Activated CD8-positive, alpha-beta T cell treated with anti-CD3 and anti-CD28 coated beads, Interleukin-2, amount 10 ng/mL, durations not matched to agents 7 days and 5 days (primary cell): ENCODE measurements around the gene SAT2. TPM values are rescaled to one million over a fixed set of nuclear protein-coding genes. Genes with fewer than 3 reads are reported as not detected.
A peak's percentile ranks its signal among the peaks of the same experiment; 100 is the strongest.
"Not testable (repeated sequence)": the region's sequence is repeated elsewhere in the genome, so short reads cannot be mapped to it uniquely, and the experiment has no call there.

Source experiments
- ATAC-seq: fragments of 150-1000 bp; cut with Tn5 transposase; one replicate; pipeline ENCODE4 v1.10.0; 2021; ENCODE audit warnings: moderate library complexity
- CTCF ChIA-PET: fragments of 350-600 bp; sonication (Branson Sonifier 250); formaldehyde crosslinking; loops from one replicate; lab custom pipeline; 2021; ENCODE audit warnings: antibody characterized with exemption; lab: Charles Lee
- POLR2A ChIA-PET: fragments of 350-600 bp; sonication (Branson Sonifier 250); formaldehyde crosslinking; loops from one replicate; lab custom pipeline; 2021; ENCODE audit warnings: antibody characterized with exemption; lab: Charles Lee
- DNase-seq: peaks from one replicate; pipeline ENCODE4 v3.0.0-alpha.2; 2020
- H3K27ac Mint-ChIP-seq: one replicate; pipeline ENCODE4 v1.8.0; 2021; ENCODE audit warnings: mild to moderate bottlenecking, mixed read lengths
- H3K27me3 Mint-ChIP-seq: one replicate; pipeline ENCODE4 v1.8.0; 2021; ENCODE audit warnings: low read depth, mixed read lengths
- H3K36me3 Mint-ChIP-seq: one replicate; pipeline ENCODE4 v1.8.0; 2021; ENCODE audit warnings: low read depth, mixed read lengths
- H3K4me1 Mint-ChIP-seq: one replicate; pipeline ENCODE4 v1.8.0; 2021; ENCODE audit warnings: low read depth, mixed read lengths
- H3K4me3 Mint-ChIP-seq: one replicate; pipeline ENCODE4 v1.8.0; 2021; ENCODE audit warnings: mild to moderate bottlenecking, mixed read lengths
- H3K9me3 Mint-ChIP-seq: one replicate; pipeline ENCODE4 v1.8.0; 2022; ENCODE audit warnings: mixed read lengths; ENCODE audit not compliant: insufficient read depth
- total RNA-seq, 2 experiments: library from RNA; stranded (reverse); gene quantifications; one replicate each; pipeline ENCODE4 v1.2.3, GENCODE V29; 2021

SAT2 gene
- total RNA-seq, 2 experiments from 2014 or later, result 18.2 to 21.4 TPM

DNA sequence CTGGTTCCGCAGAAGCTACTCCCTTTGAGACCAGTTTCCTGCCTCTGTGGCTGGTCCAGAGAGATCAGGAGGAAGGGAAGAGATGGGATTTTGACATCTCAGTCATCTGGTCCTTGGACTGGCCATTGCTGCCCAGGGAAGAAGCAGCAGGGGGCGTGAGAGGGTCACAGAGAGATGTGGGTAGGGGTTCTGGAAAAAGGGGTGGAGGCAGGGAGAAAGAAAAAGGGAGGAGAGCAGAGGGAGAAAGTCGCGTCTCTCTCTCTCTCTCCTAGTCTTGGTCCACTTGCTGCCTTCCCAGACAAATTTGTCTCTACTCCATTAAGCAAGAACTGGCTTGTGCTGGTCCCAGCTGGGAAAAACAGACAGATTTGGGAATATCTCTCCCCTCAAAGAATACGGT is 6.8 kb upstream of the SAT2 start:
- peaks cover 2% of the 10 kb centered on the region for H3K4me1 Mint-ChIP-seq
- peaks cover 2% of the 10 kb centered on the region for H3K27me3 Mint-ChIP-seq
- H3K4me3 Mint-ChIP-seq, result no peak overlapping the region
- no peak for DNase-seq
- H3K27ac Mint-ChIP-seq, result no peak overlapping the region
- H3K36me3 Mint-ChIP-seq, result no peaks in the 10 kb centered on the region
- H3K9me3 Mint-ChIP-seq, result no peaks in the 10 kb centered on the region
- POLR2A ChIA-PET, result interaction anchor here (9.6 kb wide), 1 partner anchor 53 kb away, joined by 101 read pairs; the partner anchor contains the start of genes TP53 and WRAP53
- CTCF ChIA-PET, result interaction anchor here (7.5 kb wide), 1 partner anchor 53 kb away, joined by 129 read pairs; the partner anchor contains the start of genes TP53 and WRAP53
- no peak for ATAC-seq

DNA sequence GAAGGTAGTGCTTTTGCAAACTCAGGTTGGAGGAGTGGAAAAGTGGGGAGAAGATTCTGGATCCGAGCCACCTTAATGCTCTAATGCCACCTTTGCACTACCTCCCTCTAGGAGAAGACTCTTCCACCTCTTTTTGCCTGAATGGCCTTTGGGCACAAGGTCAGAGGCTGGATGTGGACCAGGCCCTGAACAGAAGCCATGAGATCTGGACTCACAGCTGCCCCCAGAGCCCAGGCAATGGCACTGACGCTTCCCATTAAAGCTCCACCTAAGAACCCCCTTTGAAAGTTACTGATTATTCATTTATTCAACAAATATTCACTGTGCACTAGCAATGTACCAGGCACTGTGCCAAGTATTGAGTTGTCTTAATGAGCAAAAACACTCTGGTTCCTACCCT is 5.5 kb upstream of the SAT2 start:
- Mint-ChIP-seq H3K9me3 (no peaks in the 10 kb centered on the region), H3K4me1 (peaks cover 2% of the 10 kb centered on the region), H3K36me3 (no peaks in the 10 kb centered on the region), H3K4me3 (no peak overlapping the region), H3K27ac (no peak overlapping the region), H3K27me3 (no peaks in the 10 kb centered on the region)
- ChIA-PET CTCF (interaction anchor here (0.6 to 7.5 kb wide), 13 partner anchors 9 to 81 kb away, joined by 3 to 129 read pairs (median 3); partner anchors contain the start of genes ATP1B2, TP53 and WRAP53), POLR2A (interaction anchor here (1.0 to 9.6 kb wide), 2 partner anchors 10 to 54 kb away, joined by 3 to 101 read pairs; partner anchors contain the start of genes TP53 and WRAP53)
- ATAC-seq (no peak), DNase-seq (no peak)

DNA sequence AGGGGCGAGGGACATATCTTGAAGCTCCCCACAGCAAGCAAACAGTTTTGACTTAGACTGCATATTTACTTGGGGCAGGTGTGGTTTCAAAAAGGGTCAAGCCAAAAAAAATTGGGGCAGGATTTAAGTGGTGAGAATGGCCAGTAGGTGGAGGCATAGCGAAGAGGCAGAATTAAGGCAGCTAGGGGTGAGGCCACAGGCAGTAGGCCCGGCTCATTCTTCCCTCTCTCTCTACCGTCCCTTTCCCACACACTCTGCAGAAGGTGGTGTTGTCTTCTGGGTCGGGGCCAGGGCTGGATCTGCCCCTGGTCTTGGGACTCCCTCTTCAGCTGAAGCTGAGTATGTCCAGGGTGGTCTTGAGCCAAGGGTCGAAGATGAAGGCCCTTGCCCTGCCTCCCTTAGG is 4.9 kb upstream of the SAT2 start:
- POLR2A ChIA-PET, result interaction anchor here (1.0 to 9.6 kb wide), 2 partner anchors 10 to 55 kb away, joined by 3 to 101 read pairs; partner anchors contain the start of genes TP53 and WRAP53
- no peaks in the 10 kb centered on the region for H3K27me3 Mint-ChIP-seq
- DNase-seq (peak; percentile 62), ATAC-seq (no peak)
- H3K36me3 Mint-ChIP-seq, result no peaks in the 10 kb centered on the region
- no peak overlapping the region for H3K27ac Mint-ChIP-seq
- no peak overlapping the region for H3K4me3 Mint-ChIP-seq
- H3K4me1 Mint-ChIP-seq, result peaks cover 4% of the 10 kb centered on the region
- CTCF ChIA-PET, result interaction anchor here (0.6 to 7.5 kb wide), 14 partner anchors 9 to 81 kb away, joined by 3 to 129 read pairs (median 3); partner anchors contain the start of genes ATP1B2, TP53 and WRAP53
- no peaks in the 10 kb centered on the region for H3K9me3 Mint-ChIP-seq

DNA sequence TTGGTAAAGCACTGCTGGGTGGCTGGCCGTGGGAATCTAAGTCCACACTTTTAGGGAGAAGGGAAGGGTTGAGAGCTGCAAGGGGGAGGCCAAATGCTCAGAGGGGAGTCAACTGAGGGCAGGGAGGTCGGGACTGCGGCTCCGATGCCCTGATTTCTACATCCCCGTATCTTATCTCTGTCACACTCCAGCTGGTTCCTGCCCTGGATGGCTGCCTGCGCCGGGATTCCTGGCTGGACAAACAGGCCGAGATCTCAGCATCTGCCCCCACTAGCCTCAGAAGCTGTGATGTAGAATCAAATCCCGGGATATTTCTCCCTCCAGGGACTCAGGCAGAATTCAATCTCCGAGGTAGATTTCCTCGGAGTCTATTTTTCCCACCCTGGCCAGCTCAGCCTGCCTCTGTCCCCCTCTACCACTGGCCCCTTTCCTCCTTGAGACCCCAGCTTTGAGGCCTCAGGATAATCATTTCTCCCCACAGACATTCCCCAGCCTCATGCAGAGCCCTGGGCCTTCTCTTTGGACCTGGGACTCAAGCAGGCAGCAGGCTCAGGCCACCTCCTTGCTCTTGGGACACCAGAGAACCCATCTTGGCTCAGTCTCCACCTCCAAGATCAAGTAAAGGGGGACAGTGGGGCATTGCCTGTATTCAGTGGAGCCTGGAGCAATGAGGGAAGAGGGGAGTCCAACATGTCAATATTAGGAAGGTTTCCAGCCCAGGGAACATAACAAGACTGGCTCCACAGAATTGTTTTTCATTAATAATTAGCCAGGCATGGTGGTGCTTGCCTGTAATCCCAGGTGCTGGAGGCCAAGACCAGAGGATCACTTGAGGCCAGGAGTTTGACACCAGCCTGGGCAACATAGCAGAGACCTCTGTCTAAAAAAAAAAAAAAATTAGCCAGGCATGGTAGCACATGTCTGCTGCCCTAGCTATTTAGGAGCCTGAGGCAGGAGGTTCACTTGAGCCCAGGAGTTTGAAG is 4.1 kb upstream of the SAT2 start:
- Mint-ChIP-seq H3K9me3 (no peaks in the 10 kb centered on the region), H3K4me1 (peaks cover 11% of the 10 kb centered on the region), H3K36me3 (no peaks in the 10 kb centered on the region), H3K27me3 (no peaks in the 10 kb centered on the region), H3K27ac (no peak overlapping the region), H3K4me3 (no peak overlapping the region)
- ChIA-PET POLR2A (interaction anchor here (9.6 kb wide), 1 partner anchor 55 kb away, joined by 101 read pairs; the partner anchor contains the start of genes TP53 and WRAP53), CTCF (interaction anchor here (0.8 to 7.5 kb wide), 14 partner anchors 10 to 585 kb away, joined by 3 to 129 read pairs (median 4); partner anchors contain the start of genes ATP1B2, FXR2, TP53 and WRAP53)
- ATAC-seq (no peak), DNase-seq (no peak)

DNA sequence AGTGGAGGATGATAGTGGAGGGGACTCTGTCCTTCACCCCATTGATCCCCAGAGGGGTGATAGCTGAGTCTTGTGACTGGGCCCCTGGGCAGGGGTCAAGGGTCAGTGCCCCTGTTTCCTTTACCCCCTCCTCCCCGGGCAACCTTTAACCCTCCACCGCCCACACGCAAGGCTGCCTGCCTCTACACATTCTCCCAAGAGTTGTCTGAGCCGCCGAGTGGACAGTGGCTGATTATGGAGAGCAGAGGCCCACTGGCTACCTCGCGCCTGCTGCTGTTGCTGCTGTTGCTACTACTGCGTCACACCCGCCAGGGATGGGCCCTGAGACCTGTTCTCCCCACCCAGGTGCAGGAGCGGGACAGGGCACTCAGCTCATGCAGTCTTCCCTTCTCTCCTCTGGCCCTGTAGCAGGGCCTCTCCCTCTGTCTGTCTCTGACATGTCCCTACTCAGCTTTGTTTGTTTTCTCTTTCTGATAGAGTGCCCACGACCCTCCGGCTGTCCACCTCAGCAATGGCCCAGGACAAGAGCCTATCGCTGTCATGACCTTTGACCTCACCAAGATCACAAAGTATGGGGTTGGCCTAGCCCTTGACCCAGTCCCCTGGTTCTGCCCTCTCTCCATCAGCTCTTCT is 2.4 kb upstream of the SAT2 start, which contains the start of gene SHBG:
SHBG (plus strand) TSS at position 197 of the 633 bp plus-strand sequence; CDS start at position 235, 38 bp downstream.
- H3K9me3 Mint-ChIP-seq, result no peaks in the 10 kb centered on the region
- ATAC-seq (no peak), DNase-seq (no peak)
- H3K4me3 Mint-ChIP-seq, result no peak within 1 kb of the TSS
- no peak within 1 kb of the TSS for H3K27ac Mint-ChIP-seq
- peaks cover 5% of the 10 kb centered on the region for H3K36me3 Mint-ChIP-seq
- ChIA-PET CTCF (interaction anchor here (0.9 to 7.5 kb wide), 4 partner anchors 15 to 584 kb away, joined by 3 to 129 read pairs (median 4); partner anchors contain the start of genes FXR2, TP53 and WRAP53), POLR2A (interaction anchor here (9.6 kb wide), 1 partner anchor 57 kb away, joined by 101 read pairs; the partner anchor contains the start of genes TP53 and WRAP53)
- H3K4me1 Mint-ChIP-seq, result peaks cover 14% of the 10 kb centered on the region
- no peaks in the 10 kb centered on the region for H3K27me3 Mint-ChIP-seq

DNA sequence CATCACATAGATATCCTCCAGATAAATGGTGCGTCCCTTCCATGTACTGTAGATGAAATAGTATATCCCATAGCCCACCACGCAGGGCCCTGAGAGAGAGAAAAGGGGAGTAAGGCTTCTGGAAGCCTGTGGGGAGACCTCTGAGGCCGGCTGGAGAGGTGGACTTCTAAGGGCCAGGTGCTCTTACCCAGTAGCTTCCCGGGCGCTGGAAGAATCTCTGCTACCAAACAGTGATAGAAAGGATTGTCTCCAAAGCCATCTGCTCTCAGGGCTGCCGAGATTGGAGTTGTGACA is 718 bp downstream of the SAT2 start:
- ChIA-PET POLR2A (interaction anchor here (1.2 to 9.6 kb wide), 2 partner anchors 35 to 60 kb away, joined by 4 to 101 read pairs; partner anchors contain the start of genes TP53 and WRAP53), CTCF (interaction anchor here (0.6 to 5.9 kb wide), 7 partner anchors 15 to 190 kb away, joined by 3 to 49 read pairs (median 3); partner anchors contain the start of genes MPDU1, TP53 and WRAP53)
- peak overlapping the region; percentile 89 for H3K4me3 Mint-ChIP-seq
- H3K36me3 Mint-ChIP-seq, result peaks cover 5% of the 10 kb centered on the region
- no peaks in the 10 kb centered on the region for H3K9me3 Mint-ChIP-seq
- peaks cover 13% of the 10 kb centered on the region for H3K4me1 Mint-ChIP-seq
- DNase-seq (no peak), ATAC-seq (no peak)
- H3K27me3 Mint-ChIP-seq, result no peaks in the 10 kb centered on the region
- peak overlapping the region; percentile 75 for H3K27ac Mint-ChIP-seq

DNA sequence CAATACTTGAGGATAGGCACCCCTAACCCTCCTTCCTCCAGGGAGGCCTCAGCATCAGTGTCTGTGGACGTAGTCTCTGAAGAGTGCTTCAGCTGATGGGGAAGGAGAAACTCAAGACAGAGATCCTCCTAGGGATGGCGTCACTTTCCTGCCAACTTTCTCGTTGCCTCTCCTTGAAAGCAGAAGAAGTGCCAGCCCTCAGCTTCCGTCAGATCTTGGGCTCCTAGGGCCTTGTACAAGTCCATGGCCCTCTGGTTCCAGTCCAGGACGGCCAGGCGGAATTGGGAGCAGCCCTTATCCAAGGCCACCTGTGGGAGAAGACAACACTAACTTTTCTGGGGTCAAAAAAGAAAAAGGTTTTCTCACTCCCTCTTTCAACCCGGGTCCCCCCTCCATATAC is 1.3 kb downstream of the SAT2 start:
- ATAC-seq (no peak), DNase-seq (no peak)
- H3K4me1 Mint-ChIP-seq, result peaks cover 13% of the 10 kb centered on the region
- H3K27ac Mint-ChIP-seq, result no peak overlapping the region
- no peaks in the 10 kb centered on the region for H3K27me3 Mint-ChIP-seq
- H3K4me3 Mint-ChIP-seq, result peak overlapping the region; percentile 89
- H3K36me3 Mint-ChIP-seq, result peaks cover 5% of the 10 kb centered on the region
- ChIA-PET CTCF (interaction anchor here (1.2 to 5.9 kb wide), 4 partner anchors 24 to 66 kb away, joined by 3 to 49 read pairs (median 4); partner anchors contain the start of genes TP53 and WRAP53), POLR2A (interaction anchor here (0.6 to 9.6 kb wide), 2 partner anchors 61 to 313 kb away, joined by 3 to 101 read pairs; partner anchors contain the start of genes TP53 and WRAP53)
- no peaks in the 10 kb centered on the region for H3K9me3 Mint-ChIP-seq

DNA sequence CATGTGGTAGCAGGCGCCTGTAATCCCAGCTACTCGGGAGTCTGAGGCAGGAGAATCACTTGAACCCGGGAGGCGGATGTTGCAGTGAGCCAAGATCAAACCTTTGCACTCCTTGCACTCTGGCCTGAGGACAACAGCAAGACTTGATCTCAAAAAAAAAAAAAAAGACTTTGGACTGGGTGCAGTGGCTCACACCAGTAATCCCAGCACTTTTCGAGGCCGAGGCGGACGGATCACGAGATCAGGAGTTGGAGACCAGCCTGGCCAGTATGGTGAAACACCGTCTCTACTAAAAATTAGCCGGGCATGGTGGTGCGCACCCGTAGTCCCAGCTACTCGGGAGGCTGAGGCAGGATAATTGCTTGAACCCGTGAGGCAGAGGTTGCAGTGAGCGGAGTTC is 1.9 kb downstream of the SAT2 start:
- H3K4me3 Mint-ChIP-seq, ATAC-seq, H3K36me3 Mint-ChIP-seq, DNase-seq, H3K27ac Mint-ChIP-seq, H3K27me3 Mint-ChIP-seq, H3K9me3 Mint-ChIP-seq: not testable (repeated sequence)
- ChIA-PET POLR2A (interaction anchor here (0.6 to 9.6 kb wide), 2 partner anchors 61 to 312 kb away, joined by 3 to 101 read pairs; partner anchors contain the start of genes TP53 and WRAP53), CTCF (interaction anchor here (5.9 kb wide), 1 partner anchor 61 kb away, joined by 49 read pairs; the partner anchor contains the start of genes TP53 and WRAP53)
- peaks cover 13% of the 10 kb centered on the region for H3K4me1 Mint-ChIP-seq

DNA sequence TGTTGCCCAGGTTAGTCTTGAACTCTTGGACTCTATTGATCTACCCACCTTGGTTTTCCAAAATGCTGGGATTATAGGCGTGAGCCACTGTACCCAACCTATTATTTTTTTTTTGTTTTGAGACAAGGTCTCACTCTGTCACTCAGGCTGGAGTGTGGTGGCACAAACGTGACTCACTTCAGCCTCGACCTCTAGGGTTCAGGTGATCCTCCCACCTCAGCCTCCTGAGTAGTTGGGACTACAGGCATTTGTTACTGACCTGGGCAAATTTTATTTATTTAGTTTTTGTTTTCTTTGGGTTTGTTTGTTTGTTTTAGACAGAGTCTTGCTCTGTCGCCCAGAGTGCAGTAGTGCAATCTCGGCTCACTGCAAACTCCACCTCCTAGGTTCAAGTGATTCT is 4.0 kb downstream of the SAT2 start:
- ChIA-PET POLR2A (no interaction called here), CTCF (interaction anchor here (1.2 to 5.9 kb wide), 2 partner anchors 9 to 63 kb away, joined by 3 to 49 read pairs; partner anchors contain the start of genes TP53 and WRAP53)
- Mint-ChIP-seq H3K36me3 (peaks cover 5% of the 10 kb centered on the region), H3K27ac (no peak overlapping the region), H3K27me3 (peaks cover 2% of the 10 kb centered on the region), H3K4me1 (peaks cover 13% of the 10 kb centered on the region), H3K9me3 (no peaks in the 10 kb centered on the region), H3K4me3 (no peak overlapping the region)
- DNase-seq (no peak), ATAC-seq (no peak)

DNA sequence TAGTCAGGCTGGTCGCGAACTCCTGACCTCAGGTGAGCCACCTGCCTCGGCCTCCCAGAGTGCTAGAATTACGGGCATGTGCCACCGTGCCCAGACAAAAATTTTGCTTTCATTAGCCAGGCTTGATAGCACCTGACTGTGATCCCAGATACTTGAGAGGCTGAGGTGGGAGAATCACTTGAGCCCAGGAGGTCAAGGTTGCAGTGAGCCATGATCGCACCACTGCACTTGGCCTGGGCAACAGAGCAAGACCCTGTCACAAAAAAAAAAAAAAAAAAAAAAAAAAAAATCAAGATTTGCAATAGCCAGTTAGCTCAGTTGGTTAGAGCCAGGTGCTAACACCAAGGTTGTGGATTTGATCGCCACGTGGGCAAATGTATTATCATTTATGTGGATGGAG is 6.8 kb downstream of the SAT2 start:
- CTCF ChIA-PET, result no interaction called here
- POLR2A ChIA-PET, result interaction anchor here (1.1 kb wide), 1 partner anchor 66 kb away, joined by 3 read pairs; no protein-coding TSS in a partner anchor
- Mint-ChIP-seq H3K9me3 (no peaks in the 10 kb centered on the region), H3K36me3 (no peaks in the 10 kb centered on the region), H3K27me3 (peaks cover 2% of the 10 kb centered on the region), H3K4me3 (no peak overlapping the region), H3K27ac (no peak overlapping the region), H3K4me1 (no peaks in the 10 kb centered on the region)
- ATAC-seq (no peak), DNase-seq (no peak)
